ENCODE measurements around the gene CDK5RAP2.
"Not testable (repeated sequence)": the region's sequence is repeated elsewhere in the genome, so short reads cannot be mapped to it uniquely, and the experiment has no call there.

Gene CDK5RAP2

GRCh38 chr9:120583958-120584369 lies 4.0 kb upstream of the CDK5RAP2 start:
- peak; percentile 56 for DNase-seq

DNA sequence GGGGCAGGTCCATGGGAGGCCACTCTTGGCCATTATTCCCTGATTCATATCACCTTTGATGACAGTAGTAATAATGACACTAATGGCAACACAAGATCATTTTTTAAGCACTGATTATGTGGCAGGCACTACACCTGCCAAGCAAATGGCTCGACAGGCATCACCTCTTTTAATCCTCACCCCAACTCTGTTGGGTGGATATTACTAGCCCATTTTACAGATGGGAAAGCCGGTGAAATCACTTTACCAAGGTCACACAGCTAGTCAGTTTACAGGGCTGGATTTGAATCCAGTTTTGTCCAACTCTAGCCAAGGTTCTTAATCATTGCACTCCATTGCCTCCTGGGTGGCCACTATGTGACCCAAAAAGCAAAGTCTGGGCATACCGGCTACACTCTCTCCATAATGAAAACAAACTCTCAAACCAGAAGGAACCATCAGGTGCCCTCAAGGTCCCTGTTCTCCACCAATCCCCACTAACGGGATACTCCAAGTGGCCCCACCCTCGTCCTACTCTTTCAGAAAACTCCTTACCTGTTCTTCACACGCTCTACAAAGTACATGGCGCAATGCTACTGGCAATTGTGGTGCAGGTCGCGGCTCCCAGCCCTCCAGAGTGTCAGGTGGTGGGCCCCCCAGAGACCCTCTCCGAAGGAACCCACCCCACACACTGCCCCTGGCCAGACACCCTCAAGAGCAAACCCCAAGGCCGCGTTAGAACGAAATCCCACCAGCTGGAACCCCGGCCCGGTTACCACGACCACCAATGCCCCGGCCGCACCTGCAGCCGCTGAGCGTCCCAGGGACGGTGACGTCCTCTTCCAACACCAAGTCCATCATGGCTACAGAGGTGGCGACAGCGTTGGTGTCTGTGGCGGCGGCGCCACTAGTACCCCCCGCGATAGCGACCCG lies 572 bp downstream of the CDK5RAP2 start:
- DNase-seq, result no peak

GRCh38 chr9:120574473-120574872 lies 5.5 kb downstream of the CDK5RAP2 start:
- DNase-seq, result no peak

DNA sequence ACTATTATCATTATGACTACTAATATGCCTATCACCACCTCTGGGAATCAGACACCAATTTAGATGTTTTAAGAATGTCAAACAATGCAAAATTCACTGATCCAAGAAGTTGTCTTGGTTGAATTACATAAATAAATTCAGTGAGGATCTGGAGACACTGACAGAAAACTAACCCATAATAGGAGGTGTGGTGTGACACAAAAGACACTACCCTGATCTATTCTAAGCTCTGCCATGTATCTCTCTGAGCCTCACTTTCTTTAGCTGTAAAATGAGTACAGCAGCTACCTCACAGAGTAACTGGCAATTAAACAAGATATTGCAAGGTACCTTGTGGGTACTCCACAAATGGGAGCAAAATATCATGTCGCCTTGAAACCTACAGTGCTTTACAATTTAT lies 7.5 kb downstream of the CDK5RAP2 start:
- DNase-seq, result no peak

DNA sequence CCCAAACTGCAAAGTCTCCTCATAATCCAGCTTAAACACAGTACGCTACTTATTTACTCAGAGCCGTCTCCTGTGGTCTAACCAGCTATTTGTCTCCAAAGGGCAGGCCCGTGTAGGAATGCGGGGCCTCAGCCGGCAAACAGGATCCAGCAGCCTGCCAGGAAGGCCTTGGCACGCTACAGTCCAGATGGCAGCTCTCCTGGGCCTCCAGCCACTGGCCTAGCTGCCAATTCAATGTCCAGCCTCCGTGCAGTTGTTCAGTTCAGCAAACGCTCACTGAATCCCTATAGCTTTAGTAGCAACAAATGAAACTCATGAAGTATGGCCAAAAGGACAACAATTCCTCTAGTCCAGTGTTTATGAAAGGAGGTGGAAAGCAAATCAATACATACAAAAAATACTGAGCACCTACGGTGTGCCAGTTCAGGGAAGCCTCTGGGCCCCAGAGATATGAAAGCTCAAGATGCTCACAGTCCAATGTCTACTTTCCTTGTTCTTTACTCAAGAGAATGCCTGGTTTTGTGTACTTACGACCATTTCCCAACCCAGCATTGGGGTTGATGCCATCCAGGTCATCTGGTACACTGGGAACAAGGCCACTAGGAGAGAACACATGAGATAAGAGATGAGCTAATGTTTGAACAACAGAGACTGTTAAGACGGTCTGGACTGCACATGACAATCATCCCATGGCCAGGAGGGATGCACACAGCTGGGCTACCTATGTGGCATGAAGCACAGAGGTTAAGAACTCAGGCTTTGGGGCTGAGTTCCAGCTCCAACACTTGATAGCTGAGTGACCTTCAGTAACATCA lies 8.3 kb downstream of the CDK5RAP2 start:
- DNase-seq, result no peak

GRCh38 chr9:120570296-120570695 lies 9.7 kb downstream of the CDK5RAP2 start:
- no peak for DNase-seq

DNA sequence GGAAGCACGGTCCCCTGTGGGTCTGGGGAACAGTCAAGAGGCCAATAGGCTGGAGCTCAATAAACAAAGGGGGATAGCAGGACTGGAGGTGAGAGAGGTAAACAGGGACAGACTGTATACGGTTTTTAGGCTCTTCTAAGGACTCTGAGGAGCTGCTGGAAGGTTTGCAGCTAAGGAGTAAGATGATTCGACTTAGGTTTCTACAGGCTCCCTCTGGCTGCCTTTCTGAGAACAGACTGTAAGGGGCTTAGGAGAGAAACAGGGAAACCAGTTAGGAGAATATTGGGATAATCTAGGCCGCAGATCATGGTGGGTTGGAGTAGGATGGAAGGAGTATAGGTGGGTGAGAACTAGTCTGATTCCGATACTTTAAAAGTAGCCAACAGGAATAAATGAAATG lies 10.4 kb downstream of the CDK5RAP2 start:
- DNase-seq, result no peak

DNA sequence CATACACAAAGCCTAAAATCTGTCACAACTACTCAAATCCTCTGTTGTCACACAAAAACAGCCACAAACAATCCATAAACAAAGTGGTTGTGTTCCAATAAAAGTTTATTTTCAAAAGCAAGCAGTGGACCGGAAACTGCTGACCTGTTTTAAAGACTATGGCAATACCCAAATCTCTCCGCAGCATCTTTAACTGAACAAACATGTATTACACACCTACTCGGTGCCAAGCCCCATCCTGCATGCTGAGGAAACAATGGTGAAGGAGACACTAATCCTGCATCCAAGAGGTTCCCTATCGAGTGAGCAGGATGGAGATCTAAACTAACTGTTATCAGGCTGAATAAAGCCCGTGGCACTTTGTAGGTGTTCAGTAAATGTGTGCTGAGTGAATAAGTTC lies 11.2 kb downstream of the CDK5RAP2 start:
- DNase-seq, result no peak

- no peak for DNase-seq
Measured at GRCh38 chr9:120567874-120568273, 12.1 kb downstream of the CDK5RAP2 start.

- DNase-seq, result no peak
Measured at GRCh38 chr9:120567081-120567480, 12.9 kb downstream of the CDK5RAP2 start.

DNA sequence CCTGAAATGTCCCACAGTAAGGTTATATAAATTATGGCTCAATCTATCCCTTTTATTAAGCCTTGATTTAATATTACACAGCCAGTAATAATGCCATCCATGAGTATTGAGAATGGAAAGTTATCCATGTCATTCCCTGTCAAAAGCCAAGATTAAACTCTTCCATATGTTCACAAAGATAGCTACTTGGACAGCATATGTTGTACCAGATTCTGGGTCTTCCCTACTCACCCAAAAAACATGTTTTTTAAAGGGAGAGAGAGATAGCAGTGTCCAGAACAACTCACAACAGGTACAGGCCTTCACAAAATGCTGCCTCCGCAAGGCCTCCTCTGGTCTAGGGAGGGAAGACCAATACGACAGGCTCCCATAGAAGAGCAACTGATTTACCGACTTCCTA lies 15.4 kb downstream of the CDK5RAP2 start:
- DNase-seq, result no peak

DNA sequence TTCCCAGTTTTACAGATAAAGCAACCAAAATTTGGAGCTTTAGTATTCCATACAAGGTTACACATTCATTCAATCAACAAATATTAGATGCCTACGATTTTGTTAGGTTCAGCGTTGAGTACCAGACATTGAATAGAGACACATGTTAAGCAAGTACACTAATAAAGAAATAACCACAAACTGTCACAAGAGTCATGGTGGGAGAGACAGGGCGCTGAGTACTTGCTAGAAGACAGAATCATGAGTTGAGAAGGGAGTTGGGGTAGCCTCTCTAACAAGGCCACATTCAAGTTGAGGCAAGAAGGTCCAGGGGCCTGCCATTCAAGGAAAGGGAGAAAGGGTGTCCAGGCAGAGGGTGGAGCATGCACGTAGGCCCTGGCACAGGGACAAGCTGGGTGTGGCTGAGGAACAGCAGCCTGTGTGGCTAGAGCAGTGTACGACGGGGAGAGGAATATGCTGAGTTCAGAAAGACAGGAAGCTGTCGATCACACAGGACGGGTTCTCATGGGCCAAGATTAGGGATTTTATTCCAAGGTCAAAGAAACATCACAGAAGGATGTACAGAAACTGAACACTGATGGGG lies 17.0 kb downstream of the CDK5RAP2 start:
- DNase-seq, result no peak

DNA sequence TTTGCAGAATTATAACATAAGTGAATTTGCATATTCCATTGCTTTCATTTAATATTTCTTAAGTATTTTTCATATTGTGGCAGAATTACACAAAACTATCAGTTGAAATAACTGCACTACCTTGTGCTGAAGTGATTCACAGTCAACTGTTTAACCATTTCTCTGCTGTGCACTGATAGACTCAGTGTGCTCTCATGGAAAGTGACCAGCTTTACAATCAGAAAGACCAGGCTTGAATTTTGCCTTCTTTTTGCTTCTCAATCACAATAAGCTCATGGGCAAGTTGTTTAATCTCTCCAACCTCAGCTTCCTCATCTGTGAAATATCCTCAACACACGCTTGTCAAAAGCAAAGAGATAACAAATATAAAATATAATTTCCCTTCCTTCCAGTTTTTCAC lies 18.3 kb downstream of the CDK5RAP2 start:
- DNase-seq, result no peak

GRCh38 chr9:120559546-120559945 lies 20.4 kb downstream of the CDK5RAP2 start:
- no peak for DNase-seq

- no peak for DNase-seq
Measured at GRCh38 chr9:120558454-120558853, 21.5 kb downstream of the CDK5RAP2 start.

GRCh38 chr9:120557205-120557604 lies 22.8 kb downstream of the CDK5RAP2 start:
- no peak for DNase-seq

DNA sequence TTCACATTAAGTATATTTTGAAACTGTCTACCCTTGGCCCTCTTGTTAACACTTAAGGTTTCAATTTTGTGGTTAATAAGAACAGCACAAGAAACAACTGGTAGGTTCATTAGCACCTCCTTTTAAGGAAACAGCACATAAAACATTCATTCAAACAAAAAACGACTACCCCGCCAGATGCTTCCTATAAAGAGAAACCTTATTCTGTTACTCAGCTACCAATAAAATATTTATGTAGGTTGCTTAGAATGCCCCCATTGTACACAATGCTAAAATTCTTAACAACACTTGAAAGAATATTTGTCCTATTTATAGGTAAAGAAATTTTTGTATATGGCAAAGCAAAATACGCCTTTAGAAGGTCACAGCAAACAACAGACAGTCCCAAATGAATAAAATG lies 23.2 kb downstream of the CDK5RAP2 start:
- DNase-seq, result no peak

DNA sequence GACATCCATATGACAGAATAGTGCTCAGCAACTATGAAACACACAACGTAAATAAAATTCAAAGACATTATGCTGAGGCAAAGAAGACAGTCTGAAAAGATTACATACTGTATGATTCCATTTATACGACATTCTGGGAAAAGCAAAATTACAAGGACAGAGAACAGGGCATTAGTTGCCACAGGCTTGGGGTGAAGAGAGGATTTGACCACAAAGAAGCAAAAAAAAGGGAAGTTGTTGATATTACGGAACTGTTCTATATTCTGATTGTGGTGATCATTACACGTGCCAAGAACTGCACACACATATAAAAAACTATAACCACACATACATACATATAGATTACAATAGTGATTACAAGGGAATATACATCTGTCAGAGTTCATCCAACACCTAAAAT lies 24.1 kb downstream of the CDK5RAP2 start:
- DNase-seq, result no peak

GRCh38 chr9:120552210-120552704 lies 27.7 kb downstream of the CDK5RAP2 start:
- DNase-seq, result not testable (repeated sequence)

DNA sequence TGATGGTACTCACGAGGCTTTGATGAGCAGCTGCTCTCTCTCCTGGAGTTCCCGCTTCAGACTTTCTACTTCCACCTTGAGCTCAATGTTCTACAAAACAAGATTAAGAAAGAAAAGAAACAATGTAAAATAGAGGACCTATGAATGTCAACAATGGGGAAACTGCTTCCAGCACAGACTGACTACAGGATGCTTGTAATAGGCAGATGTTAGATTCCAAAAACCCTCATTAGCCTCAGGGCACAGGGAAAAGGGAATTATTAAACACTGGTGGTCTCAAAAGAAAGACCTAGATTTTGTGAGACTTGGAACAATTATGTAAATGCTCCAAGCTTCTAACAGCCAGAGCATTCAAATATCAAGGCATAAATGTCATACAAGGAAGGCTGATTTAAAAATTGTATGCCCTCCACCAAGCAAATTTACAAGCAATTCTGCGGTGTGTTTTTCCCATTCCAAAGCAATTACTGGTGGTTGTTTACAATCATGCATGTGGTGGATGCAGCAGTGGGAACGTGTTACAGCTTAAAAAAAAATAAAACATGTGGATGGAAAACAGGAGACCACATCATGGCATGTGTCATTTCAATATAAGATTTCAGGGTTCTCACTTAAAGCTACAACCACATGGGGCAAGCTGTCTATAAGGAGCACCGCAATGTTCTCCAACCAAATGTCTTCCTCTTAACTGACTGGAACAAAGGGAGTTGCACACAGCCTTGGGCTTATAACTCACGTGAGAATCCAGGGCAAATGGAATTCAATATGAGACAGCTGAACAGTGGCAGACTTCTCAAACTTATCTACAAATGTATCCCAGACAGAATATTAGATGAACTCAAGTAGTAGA lies 34.0 kb downstream of the CDK5RAP2 start:
- no peak for DNase-seq

- DNase-seq, result no peak
Measured at GRCh38 chr9:120544441-120544840, 35.5 kb downstream of the CDK5RAP2 start.

GRCh38 chr9:120542701-120543490 lies 37.1 kb downstream of the CDK5RAP2 start:
- no peak for DNase-seq

Data from CD4-positive, alpha-beta T cell treated with Interleukin-12 subunit alpha and Interleukin-12 subunit beta, for 1 hour (primary cell).